NCI-H2029 treated with DMSO at 0.1 percent for 48 hours (cell line): ENCODE results near the gene ITGB3.
"Not testable (repeated sequence)": the region's sequence is repeated elsewhere in the genome, so short reads cannot be mapped to it uniquely, and the experiment has no call there.

Experiments
- DNase-seq: peaks from one replicate; lab custom pipeline; 2025; lab: John Stamatoyannopoulos, UW

Gene ITGB3

DNA sequence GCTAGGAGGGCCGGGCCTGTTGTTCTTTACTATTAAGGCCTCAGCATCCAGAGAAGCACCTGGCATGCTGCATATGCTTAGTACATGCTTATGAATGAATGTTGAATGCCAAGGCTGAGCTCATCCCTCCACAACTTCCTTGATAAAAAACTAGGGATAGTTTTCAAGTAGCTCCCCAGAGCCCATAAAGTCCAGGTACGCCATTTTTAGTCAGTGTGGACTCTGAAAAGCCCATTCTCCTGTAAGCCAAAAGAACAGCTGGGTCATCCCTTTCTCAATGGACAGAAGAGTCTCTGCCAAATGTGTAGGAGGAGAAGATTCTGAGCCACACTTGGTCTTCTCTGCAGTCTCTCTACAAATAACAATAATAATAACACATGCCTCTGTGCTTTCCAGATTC is 8.9 kb upstream of the ITGB3 start:
- no peak for DNase-seq

DNA sequence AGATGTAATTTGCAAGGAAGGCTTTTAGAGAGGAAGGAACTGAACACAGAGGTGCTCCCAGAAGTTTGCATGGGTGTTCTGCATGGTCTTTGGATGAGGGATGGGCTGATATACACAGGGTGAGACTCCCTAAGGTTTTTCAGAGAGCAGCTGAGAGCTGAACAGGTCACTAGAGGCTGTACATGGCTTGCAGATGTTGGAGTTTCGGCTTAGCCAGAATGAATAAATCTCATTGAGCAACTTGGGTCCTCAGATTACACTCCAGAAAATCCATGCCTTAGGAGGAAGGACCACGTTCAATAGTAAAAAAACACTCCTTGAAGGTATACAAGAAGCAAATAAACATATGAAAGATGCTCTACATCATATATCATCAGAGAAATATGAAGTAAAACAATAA is 7.5 kb upstream of the ITGB3 start:
- no peak for DNase-seq

DNA sequence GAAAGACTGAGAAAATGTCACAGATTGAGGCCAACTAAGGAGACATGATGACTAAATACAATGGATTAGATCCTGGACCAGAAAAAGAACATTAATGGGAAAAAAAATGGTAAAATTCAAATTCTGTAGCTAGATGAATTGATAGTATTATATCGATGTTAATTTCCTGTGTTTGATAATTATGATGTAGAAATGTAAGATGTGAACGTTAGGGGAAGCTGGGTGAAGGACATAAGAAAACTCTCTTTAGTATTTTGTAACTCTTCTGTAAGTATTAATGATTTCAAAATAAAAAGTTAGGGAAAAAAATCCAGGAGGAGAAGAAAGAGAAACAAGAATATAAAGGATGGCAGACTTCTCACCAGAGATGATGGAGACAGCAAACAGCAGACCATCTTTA is 2.8 kb upstream of the ITGB3 start:
- no peak for DNase-seq

DNA sequence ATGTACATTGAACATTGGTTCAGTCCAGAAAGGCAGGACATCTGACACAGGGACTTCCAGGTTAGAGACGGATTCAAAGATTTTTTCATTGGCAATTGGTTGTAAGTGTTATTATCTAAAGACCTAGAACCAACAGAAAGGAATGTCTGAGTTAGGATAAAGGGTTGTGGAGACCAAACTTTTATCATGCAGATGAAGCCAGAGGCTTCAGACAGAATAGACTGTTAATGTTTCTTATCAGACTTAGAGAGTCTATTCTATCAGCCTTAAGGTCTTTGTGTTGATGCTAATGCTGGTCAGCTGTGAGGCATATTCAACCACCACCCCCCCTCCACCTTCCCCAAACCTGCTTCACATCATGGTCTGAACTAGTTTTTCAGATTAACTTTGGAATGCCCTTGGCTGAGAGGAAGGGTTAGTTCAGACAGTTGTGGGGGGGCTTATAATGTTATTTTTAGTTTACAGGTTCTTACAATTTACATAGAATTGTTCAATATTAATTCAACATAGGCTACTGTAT is 2.1 kb upstream of the ITGB3 start:
- DNase-seq = no peak

DNA sequence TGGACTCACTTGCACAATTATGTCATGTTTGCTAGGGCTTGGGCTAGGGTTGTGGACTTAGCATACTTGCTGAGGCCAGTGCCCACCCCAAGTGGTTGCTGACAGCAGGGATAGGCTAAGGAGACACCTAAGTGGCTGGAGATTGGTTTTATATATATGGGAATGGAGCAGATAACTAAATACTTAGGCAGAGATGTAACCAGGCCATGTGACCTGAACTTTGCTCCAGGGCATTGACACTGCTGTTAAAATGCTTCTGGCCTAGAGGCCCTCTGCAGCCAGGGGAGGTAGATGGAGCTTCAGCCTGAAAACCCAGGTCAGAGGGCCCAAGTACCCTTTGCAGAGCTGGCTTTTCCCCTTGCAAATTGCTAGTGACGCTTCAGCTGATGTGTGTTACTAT is 1.4 kb upstream of the ITGB3 start:
- no peak for DNase-seq

DNA sequence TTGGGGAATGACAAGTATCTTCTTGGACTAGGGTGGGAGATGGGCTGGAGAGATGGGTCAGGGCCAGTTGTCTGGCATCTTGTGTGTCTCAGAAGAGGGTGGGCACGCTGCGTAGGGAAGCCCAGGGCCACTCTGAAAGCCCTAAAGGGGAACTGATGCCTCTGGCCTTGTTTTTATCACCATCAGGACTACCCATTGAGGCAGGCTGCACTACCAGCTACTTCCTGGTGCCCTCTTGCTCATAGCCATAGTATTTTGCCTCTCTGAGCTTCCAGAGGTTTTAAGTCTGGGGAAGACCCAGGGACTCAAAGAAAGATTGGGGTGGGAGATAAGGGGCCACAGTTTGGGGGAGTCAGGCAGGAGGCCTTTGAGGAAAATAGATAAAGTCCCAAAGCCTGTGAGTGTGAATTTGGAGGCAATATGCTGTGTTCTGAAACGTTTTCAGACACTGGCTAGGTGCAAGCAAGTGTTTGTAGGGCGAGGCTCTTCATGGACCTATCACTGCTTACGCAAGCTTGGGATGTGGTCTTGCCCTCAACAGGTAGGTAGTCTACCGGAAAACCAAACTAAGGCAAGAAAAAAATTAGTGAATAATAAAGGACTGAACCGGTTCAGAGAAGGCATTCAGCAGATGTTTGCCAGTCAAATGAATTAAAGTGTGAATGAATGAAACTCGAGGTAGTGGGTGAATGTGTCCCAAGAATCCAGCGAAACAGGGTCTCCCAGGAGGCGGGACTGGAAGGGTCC is 688 bp upstream of the ITGB3 start:
- no peak for DNase-seq

DNA sequence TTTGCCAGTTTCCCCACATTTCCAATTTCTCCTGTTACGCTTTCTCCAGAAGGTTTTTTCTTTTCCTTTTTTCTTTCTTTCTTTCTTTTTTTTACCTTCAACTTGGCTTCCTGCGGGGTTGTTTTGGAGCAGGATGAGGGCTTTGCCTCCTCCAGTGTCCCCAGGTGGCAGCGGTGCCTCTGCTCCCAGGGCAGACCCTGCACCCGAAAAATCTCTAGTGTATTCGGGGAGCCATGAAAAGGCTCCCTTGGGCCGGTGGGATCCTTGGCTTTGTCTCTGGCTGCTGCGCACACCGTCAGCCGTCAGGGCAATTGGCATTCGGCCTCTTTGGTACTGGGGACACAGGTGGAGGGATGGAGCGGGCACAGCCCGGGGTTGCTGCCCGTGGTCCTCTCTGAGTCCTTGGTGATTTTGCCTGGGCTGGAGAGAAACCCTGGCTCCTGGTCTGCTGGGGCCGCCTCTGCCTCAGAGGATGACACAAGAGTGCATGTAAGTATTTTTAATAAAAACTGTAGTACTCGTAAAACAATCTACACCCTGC is 846 bp downstream of the ITGB3 start:
- no peak for DNase-seq

DNA sequence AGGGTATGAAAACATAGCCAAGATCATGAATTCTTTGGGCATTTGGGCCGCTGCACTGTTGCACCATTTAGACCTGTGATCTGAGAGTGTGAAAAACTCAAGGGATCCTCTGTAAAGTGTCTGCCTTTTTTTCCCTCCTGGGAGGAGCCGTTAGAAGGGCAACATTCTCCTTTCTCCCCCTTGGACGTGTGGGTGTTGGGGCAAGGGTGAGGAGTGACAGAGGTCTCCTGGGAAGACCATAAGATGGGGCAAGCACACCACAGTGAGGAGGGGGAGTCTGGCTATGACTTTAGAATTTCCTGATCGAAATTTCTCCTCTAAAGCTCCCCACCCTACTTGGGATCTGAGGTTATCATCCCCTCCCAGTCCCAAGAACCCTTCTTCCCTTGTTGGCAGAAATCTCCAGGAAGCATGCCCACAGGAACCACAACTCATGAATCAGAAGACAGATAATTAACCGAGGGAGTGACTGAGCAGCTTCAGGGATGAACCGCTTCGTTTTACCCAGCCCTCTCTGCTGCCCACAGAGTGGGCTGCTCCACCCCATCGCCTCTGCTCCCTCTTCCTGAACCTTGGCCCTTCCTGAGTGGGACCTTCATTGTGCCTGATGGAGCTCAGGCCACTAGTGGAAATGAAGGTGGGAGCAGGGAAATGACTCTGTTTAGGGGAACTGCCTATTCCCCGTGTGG is 4.2 kb downstream of the ITGB3 start:
- DNase-seq = no peak

DNA sequence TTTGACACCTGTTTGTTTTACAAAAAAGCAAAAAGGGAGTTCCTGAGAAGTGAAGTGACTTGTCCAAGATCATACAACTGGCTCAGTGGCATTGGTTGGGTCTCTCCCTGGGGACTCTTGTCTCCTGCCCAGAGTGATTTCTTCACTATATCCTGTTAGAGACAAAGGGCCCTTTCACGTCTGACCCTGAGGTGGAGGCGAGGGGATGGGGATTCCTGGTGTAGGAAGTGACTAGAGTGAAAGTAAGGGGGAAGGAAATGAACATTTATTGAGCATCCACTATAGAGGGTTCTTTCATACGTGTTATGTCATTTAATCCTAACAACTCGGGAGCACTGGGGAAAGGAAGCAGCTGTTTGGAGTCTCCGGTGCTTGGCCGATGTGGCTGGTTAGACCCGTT is 9.0 kb downstream of the ITGB3 start:
- no peak for DNase-seq

DNA sequence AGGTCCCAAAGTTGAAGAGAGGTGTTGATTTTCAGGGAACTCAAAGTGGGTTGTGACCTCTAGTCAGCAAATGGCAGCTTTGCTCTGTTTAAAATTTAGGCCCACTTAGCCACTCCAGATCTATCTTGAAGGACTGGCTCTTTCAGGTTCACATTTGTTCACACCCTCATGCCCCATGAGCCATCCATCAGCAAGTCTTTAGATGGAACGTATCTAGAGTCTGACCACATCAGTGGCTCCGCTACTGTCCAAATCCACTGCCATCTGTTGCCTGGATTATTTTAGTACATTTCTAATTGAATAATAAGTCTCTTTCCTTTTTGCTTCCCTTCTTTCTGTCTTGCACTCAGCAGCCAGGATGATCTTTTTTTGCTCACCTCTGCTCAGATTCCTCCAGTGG is 10.5 kb downstream of the ITGB3 start:
- DNase-seq = no peak

DNA sequence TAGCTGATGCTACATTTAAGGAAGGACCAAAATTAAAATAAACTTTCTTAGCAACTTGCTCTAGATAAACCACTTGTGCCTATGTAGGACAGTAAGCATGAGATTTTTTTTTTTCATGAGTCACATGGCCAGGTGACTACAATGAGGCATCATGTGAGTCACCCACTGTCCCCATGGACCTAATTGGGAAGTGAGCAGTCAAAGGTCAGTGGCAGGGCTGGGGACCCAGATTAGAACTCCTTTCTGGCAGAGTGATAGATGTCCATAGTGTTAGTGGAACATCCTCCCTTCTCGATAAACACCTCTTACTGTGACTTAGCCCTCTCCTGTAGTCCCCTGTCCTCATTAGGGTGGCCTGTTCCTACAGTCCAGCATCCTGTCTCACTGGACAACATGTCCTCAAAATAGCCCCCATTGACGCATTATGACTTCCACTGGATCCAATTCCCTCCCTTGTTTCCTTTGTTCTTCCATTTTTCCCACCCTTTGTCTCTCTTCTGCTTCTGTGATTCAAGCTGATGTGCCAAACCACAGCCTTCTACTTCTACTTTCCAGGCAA is 12.4 kb downstream of the ITGB3 start:
- DNase-seq = no peak

DNA sequence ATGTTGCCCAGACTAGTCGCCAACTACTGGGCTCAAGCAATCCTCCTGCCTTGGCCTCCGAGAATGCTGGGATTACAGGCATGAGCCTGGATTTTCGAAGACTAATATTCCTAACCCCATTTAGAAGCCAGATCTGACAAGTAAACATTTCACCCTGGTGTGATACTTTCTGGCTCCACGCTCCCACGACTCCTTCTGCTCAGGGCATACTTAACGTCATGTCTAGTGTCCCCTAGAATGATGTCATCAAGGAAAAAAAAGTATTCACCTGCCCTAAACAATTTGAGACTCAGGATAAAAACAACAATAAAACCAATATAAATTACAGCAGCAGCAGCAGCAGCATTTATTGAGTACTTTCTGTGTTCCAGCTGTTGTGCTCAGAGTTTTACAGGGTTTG is 13.2 kb downstream of the ITGB3 start:
- DNase-seq = no peak

DNA sequence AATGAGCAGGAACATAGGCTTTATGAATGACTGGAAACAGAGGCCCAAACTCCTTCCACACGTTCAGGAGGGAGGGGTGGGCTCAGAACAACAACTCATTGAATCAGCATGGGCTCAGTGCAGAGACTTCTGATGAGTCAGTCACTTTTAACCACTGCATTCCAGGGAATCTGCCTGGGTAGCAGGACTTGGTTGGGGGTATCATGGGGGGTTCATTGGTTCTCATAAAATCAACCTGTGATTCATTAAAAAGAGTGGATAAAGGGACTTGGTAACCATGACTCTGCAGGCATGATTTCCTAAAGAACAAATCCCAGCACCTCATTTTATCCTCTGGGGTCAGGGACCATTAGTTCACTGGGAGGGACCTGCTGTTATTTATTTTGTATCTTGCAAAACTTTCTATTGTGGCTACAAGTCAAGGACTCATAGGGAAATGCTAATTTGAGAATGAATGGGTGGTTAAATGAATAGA is 13.8 kb downstream of the ITGB3 start:
- DNase-seq = no peak

DNA sequence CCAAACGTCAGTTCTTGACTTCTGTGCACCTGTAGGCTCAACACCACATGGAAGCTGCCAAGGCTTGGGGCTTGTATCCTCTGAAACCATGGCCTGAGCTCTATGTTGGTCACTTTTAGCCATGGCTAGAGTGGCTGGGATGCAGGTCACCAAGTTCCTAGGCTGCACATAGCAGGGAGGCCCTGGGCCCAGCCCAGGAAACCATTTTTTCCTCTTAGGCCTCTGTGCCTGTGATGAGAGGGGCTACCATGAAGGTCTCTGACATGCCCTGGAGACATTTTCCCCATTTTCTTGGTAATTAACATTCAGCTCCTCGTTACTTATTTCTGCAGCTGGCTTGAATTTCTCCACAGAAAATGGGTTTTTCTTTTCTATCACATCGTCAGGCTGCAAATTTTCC is 15.3 kb downstream of the ITGB3 start:
- not testable (repeated sequence) for DNase-seq

DNA sequence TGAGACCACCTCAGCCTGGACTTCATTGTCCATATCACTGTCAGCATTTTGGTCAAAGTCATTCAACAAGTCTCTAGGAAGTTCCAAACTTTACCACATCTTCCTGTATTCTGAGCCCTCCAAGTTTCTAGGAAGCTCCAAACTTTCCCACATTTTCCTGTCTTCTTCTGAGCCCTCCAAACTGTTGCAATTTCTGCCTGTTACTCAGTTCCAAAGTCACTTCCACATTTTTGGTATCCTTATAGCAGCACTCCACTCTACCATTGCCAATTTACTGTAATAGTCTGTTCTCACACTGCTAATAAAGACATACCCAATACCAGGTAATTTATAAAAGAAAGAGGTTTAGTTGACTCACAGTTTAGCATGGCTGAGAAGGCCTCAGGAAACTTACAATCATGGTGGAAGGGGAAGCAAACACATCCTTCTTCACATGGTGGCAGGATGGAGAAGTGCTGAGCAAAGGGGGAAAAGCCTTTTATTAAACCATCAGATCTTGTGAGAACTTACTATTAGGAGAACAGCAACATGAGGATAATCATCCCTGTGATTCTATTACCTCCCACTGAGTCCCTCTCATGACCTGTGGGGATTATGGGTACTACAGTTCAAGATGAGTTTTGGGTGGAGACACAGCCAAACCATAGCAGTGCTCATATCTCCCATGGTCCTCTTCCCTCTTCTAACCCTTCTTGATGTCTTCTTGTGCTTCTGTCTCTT is 16.1 kb downstream of the ITGB3 start:
- not testable (repeated sequence) for DNase-seq

DNA sequence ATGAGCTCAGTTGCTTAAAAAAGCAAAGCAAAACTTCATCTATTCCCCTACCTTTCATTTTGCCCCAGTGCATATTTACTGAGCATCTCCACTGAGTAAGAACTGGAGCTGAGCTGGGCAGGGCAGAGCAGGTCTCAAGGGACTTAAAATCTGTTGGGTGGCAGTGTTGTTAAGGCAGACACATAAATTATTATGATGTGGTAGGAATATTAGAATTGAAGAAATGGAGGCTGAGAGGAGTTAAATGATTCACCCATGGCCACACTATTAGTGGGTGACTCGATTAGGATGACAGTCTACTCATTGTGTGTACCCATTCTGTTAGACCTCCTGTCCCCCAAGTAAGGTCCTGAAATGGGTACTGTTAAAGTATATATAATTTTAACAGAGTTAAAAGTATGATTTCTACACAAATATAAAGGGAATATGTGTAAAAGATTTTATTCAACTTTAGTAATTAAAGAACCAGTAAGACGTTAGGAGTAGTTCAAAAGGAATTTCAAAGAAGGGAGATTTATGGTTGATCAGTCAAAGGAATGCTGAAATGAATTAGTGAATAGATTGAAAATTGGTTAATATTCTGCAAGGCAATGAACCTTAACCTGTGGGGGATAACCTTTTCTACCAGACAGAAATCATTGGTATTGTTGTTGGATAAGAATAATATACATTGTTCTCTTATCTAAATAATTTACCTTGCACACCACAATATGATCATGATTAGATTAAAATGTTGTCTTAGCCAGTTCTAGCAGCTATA is 17.5 kb downstream of the ITGB3 start:
- no peak for DNase-seq

DNA sequence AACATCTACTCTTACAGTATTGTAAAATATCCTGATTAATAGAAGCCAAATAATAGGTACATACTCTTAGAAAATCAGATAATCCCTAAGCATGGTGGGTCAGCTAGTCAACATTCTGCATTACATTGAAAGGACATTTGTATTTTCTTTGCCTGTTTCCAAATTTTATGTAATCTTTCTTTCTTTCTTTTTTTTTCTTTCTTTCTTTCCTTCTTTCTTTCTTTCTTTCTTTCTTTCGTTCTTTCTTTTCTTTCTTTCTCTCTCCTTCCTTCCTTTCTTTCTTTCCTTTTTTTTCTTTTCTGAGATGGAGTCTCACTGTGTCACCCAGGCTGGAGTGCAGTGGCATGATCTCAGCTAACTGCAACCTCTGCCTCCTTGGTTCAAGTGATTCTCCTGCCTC is 18.9 kb downstream of the ITGB3 start:
- no peak for DNase-seq

DNA sequence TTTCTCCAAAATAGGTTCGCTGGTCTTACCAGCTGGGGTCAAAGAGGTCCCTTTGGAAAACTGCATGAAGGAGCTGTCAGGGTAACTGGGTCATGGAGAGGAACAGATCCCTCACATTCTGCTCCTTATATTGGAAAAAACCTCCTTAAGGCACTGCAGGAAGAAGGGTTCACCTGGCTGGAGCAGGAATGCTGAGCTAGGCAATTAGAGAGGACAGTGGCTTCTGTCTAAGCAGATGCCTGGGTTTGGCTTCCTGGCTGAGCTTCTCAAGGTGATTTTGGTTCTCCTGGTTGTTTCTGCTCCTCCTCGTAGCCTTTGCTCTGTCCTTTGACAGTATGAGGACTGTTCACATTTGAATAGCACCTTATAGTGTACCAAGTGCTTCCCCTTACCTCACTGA is 19.6 kb downstream of the ITGB3 start:
- DNase-seq = no peak

DNA sequence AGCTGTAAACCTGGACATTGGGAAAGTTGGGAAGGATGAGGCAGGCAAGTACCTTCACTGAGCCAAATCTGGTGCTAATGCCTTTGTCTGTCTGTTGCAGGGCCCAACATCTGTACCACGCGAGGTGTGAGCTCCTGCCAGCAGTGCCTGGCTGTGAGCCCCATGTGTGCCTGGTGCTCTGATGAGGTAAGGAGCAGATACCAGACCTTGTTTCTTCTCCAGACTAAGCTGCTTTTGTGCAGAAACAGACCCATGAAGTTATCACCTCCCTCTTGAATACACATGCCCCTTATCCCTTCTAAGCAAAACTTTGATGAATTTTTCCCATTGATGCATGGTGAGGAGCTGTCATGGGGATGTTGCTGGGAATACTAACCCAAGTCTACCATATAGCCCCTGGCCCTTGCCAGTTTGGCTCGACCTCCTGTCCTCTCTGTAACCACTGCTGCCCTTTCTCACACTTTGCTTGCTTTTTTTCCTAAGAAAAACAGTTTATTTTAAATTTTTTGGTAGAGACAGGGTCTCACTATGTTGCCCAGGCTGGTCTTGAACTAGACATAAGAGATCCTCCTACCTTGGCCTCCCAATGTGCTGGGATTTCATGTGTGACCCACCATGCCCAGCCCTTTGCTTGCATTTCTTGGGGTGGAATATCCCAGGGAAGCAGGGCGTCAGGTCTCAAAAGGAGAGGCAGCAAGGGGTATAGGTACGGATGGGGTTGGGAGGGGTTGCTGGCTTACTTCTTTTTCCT is 20.9 kb downstream of the ITGB3 start:
- DNase-seq = no peak

DNA sequence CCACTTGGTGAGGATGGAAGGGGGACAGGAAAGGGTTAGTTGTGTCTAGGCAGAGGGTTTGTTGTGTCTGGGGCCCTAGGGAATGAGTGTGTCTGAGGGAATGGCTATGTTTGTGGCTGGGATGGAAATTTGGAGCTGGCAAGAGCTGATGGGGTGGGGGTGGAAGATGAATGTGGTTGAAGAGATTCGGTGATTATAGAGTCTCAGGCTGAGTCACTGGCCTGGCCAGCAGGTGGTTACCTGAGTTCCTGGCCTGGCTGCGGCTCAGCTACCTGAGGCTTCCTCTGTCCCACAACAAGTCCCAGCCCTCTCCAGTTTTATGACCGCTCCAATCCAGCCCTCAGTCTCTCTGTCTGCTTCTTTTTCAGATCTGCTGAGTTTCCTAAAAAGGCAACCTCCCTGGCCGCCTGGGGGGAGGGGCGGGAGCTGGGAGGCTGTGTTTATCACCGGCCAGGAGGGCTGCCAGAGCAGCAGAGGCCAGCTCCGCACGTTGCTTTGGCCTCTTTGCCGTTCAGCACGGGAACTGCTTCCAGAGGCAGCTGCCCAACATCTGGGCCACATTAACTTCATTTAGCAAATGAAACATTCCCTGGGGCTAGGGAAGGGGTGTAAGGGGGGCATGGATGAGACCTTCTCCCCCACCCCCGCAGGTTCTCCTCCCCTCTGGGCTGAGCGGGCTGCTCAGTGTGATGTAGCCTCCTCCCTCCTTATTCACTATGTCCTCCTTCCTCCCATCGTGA is 21.8 kb downstream of the ITGB3 start:
- DNase-seq = no peak
